Measurements from ENCODE around the gene KTN1. TPM values are rescaled to one million over a fixed set of nuclear protein-coding genes. Genes with fewer than 3 reads are reported as not detected.

Gene KTN1
- total and polyA plus RNA-seq, 2 experiments from 2014 or later, result 124 to 607 TPM

- no peak overlapping the region for H3K4me3 Mint-ChIP-seq
- H3K9me2 ChIP-seq (ENCODE audit: insufficient read depth), result no peaks in the 10 kb centered on the region
- no peaks in the 10 kb centered on the region for H3K27me3 ChIP-seq (ENCODE audit: insufficient read depth)
- no peaks in the 10 kb centered on the region for H3K9me3 Mint-ChIP-seq
- no peaks in the 10 kb centered on the region for H3K4me1 ChIP-seq (ENCODE audit: insufficient read depth)
- no peak overlapping the region for H2AFZ ChIP-seq
- no peak overlapping the region for H3K4me3 ChIP-seq
- no peaks in the 10 kb centered on the region; the same call in 2 of the 3 replicates for H3K4me1 Mint-ChIP-seq
- H3K36me3 Mint-ChIP-seq (ENCODE audit: low read depth), result no peaks in the 10 kb centered on the region
- no peaks in the 10 kb centered on the region for H3K79me2 ChIP-seq (replicated peaks; ENCODE audit: insufficient read depth)
- no peaks in the 10 kb centered on the region for H4K20me1 ChIP-seq (replicated peaks; ENCODE audit: insufficient read depth)
- no peaks in the 10 kb centered on the region for H3K36me3 ChIP-seq (ENCODE audit: insufficient read depth)
- ATAC-seq (no peak), DNase-seq (ENCODE audit: low spot score) (no peak)
- no peak overlapping the region for H3K4me2 ChIP-seq
- no peak overlapping the region for H3K27ac Mint-ChIP-seq
- H3F3A ChIP-seq (replicated peaks; ENCODE audit: low read depth), result no peaks in the 10 kb centered on the region
- H3K27ac ChIP-seq (ENCODE audit: low read depth), result no peak overlapping the region
- TF ChIP-seq EZH2phosphoT487 (IDR thresholded peaks at IDR 0.05; ENCODE audit: unreplicated experiment) (no peak), ETS1 (IDR thresholded peaks at IDR 0.05) (no peak), STAT1 (IDR thresholded peaks at IDR 0.05; ENCODE audit: unreplicated experiment) (no peak), CTCF (conservative IDR thresholded peaks at IDR 0.05; ENCODE audit: low read depth in 2 of 2) (no peak), ZNF114 (CRISPR knock-in tag; IDR thresholded peaks at IDR 0.05) (no peak), ZNF462 (CRISPR knock-in tag; IDR thresholded peaks at IDR 0.05) (no peak), POLR2AphosphoS5 (IDR thresholded peaks at IDR 0.05; ENCODE audit: low read depth) (no peak), NANOG (IDR thresholded peaks at IDR 0.05; ENCODE audit: borderline replicate concordance) (no peak), CREB1 (CRISPR knock-in tag; IDR thresholded peaks at IDR 0.05; ENCODE audit: low read depth) (no peak), JUNB (IDR thresholded peaks at IDR 0.05; ENCODE audit: unreplicated experiment) (no peak), ZNF331 (CRISPR knock-in tag; IDR thresholded peaks at IDR 0.05; ENCODE audit: low read depth) (no peak), REST (IDR thresholded peaks at IDR 0.05; ENCODE audit: unreplicated experiment) (no peak), EZH2 (IDR thresholded peaks at IDR 0.05; ENCODE audit: low read depth, unreplicated experiment) (no peak)
- no peaks in the 10 kb centered on the region for H3K27me3 Mint-ChIP-seq (ENCODE audit: insufficient read depth, low read depth, poor library complexity)
Observed at GRCh38 chr14:55546212-55546874, 33.7 kb upstream of the KTN1 start.
